GM23338 (cell line): ENCODE results near the gene KIAA1755. TPM values are rescaled to one million over a fixed set of nuclear protein-coding genes. Genes with fewer than 3 reads are reported as not detected.

Experiments used
- ATAC-seq: fragments of 200-7000 bp; cut with Tn5 transposase; 3 replicates; pipeline ENCODE4 v1.9.1; 2020
- DNase-seq: peaks from one replicate; pipeline ENCODE4 v3.0.0-alpha.2; 2015; ENCODE audit warnings: low spot score
- H2AFZ ChIP-seq: fragments of 200-600 bp; sonication (generic); 2 replicates; pipeline ENCODE4 v1.8.0; 2016; ENCODE audit warnings: antibody characterized with exemption, mild to moderate bottlenecking, moderate library complexity
- H3F3A ChIP-seq: fragments of 200-600 bp; sonication (generic); replicated peaks from 2 replicates; pipeline ENCODE4 v1.8.0; 2017; ENCODE audit warnings: antibody characterized with exemption, mixed run types, low read depth
- H3K27ac ChIP-seq: fragments of 200-600 bp; sonication (generic); 2 replicates; pipeline ENCODE4 v1.6.1; 2016; ENCODE audit warnings: low read depth
- H3K27me3 ChIP-seq: fragments of 200-600 bp; sonication (generic); 2 replicates; pipeline ENCODE4 v1.8.0; 2016; ENCODE audit warnings: mild to moderate bottlenecking, mixed run types, moderate library complexity; ENCODE audit not compliant: insufficient read depth
- H3K36me3 ChIP-seq: fragments of 200-600 bp; sonication (generic); 2 replicates; pipeline ENCODE4 v1.8.0; 2016; ENCODE audit warnings: mild to moderate bottlenecking; ENCODE audit not compliant: insufficient read depth
- H3K4me1 ChIP-seq: fragments of 200-600 bp; sonication (generic); 2 replicates; pipeline ENCODE4 v1.8.0; 2016; ENCODE audit warnings: mild to moderate bottlenecking, moderate library complexity; ENCODE audit not compliant: insufficient read depth
- H3K4me2 ChIP-seq: fragments of 200-600 bp; sonication (generic); 2 replicates; pipeline ENCODE4 v1.7.1; 2017; ENCODE audit warnings: mixed run types
- H3K4me3 ChIP-seq: fragments of 200-600 bp; sonication (generic); 2 replicates; pipeline ENCODE4 v1.6.1; 2016; ENCODE audit warnings: mixed run types
- H3K79me2 ChIP-seq: fragments of 200-600 bp; sonication (generic); replicated peaks from 2 replicates; pipeline ENCODE4 v1.8.0; 2017; ENCODE audit warnings: mild to moderate bottlenecking; ENCODE audit not compliant: insufficient read depth
- H3K9me2 ChIP-seq: fragments of 200-600 bp; sonication (generic); 2 replicates; pipeline ENCODE4 v1.8.0; 2017; ENCODE audit not compliant: insufficient read depth
- H4K20me1 ChIP-seq: fragments of 200-600 bp; sonication (generic); replicated peaks from 2 replicates; pipeline ENCODE4 v1.8.0; 2017; ENCODE audit warnings: mild to moderate bottlenecking; ENCODE audit not compliant: insufficient read depth
- H3K27ac Mint-ChIP-seq: 2 replicates; pipeline ENCODE4 v1.8.0; 2020; ENCODE audit warnings: inconsistent platforms, mild to moderate bottlenecking, moderate library complexity, mixed read lengths
- H3K27me3 Mint-ChIP-seq: 3 replicates; pipeline ENCODE4 v1.8.0; 2022; ENCODE audit warnings: low read depth, mild to moderate bottlenecking, moderate library complexity, mixed read lengths, inconsistent platforms; ENCODE audit not compliant: insufficient read depth, poor library complexity
- H3K36me3 Mint-ChIP-seq: 3 replicates; pipeline ENCODE4 v1.8.0; 2021; ENCODE audit warnings: low read depth, mild to moderate bottlenecking, inconsistent platforms, moderate library complexity, mixed read lengths
- H3K4me1 Mint-ChIP-seq: 3 replicates; pipeline ENCODE4 v1.8.0; 2020; ENCODE audit warnings: mild to moderate bottlenecking, inconsistent platforms, mixed read lengths
- H3K4me3 Mint-ChIP-seq: 3 replicates; pipeline ENCODE4 v1.8.0; 2021; ENCODE audit warnings: moderate library complexity, mild to moderate bottlenecking, inconsistent platforms, mixed read lengths
- H3K9me3 Mint-ChIP-seq: 3 replicates; pipeline ENCODE4 v1.8.0; 2020; ENCODE audit warnings: moderate library complexity, mild to moderate bottlenecking, inconsistent platforms, mixed read lengths
- CREB1 ChIP-seq: fragments of 250-450 bp; sonication (Bioruptor Pico); IDR thresholded peaks from 2 replicates; pipeline ENCODE4 v1.5.0; 2020; ENCODE audit warnings: low read depth, mild to moderate bottlenecking, moderate library complexity
- CTCF ChIP-seq, 2 experiments: fragments of 200-600 bp in 1 of 2; sonication (generic) in 1 of 2; conservative IDR thresholded peaks; 2 replicates each; pipeline versions ENCODE4 v1.5.1 to v1.6.1; 2016 to 2017; ENCODE audit warnings: antibody characterized with exemption in 2 of 2, low read depth in 2 of 2, mild to moderate bottlenecking in 2 of 2, moderate library complexity in 1 of 2
- EZH2 ChIP-seq: fragments of 200-600 bp; sonication (generic); IDR thresholded peaks from one replicate; pipeline ENCODE4 v1.8.0; 2017; ENCODE audit warnings: antibody characterized with exemption, mild to moderate bottlenecking, low read depth; ENCODE audit not compliant: unreplicated experiment
- EZH2phosphoT487 ChIP-seq: fragments of 200-600 bp; sonication (generic); IDR thresholded peaks from one replicate; pipeline ENCODE4 v1.8.1; 2018; ENCODE audit warnings: antibody characterized with exemption; ENCODE audit not compliant: unreplicated experiment
- JUNB ChIP-seq: IDR thresholded peaks from one replicate; pipeline ENCODE4 v1.6.1; 2016; ENCODE audit warnings: antibody characterized with exemption; ENCODE audit not compliant: unreplicated experiment
- NANOG ChIP-seq: IDR thresholded peaks from 2 replicates; pipeline ENCODE4 v1.6.1; 2016; ENCODE audit warnings: antibody characterized with exemption, borderline replicate concordance
- POLR2AphosphoS5 ChIP-seq: IDR thresholded peaks from 2 replicates; pipeline ENCODE4 v1.6.1; 2016; ENCODE audit warnings: antibody characterized with exemption, low read depth
- REST ChIP-seq: IDR thresholded peaks from one replicate; pipeline ENCODE4 v1.6.1; 2018; ENCODE audit warnings: antibody characterized with exemption; ENCODE audit not compliant: unreplicated experiment
- STAT1 ChIP-seq: IDR thresholded peaks from one replicate; pipeline ENCODE4 v1.6.1; 2016; ENCODE audit warnings: antibody characterized with exemption; ENCODE audit not compliant: unreplicated experiment
- ZNF114 ChIP-seq: fragments of 250-450 bp; sonication (Bioruptor Pico); IDR thresholded peaks from 2 replicates; pipeline ENCODE4 v1.5.0; 2020; ENCODE audit warnings: mild to moderate bottlenecking, moderate library complexity
- ZNF331 ChIP-seq: fragments of 250-450 bp; sonication (Bioruptor Pico); IDR thresholded peaks from 2 replicates; pipeline ENCODE4 v1.5.0; 2020; ENCODE audit warnings: low read depth, mild to moderate bottlenecking, moderate library complexity
- ZNF462 ChIP-seq: fragments of 250-450 bp; sonication (Bioruptor Pico); IDR thresholded peaks from 2 replicates; pipeline ENCODE4 v1.5.0; 2020; ENCODE audit warnings: mild to moderate bottlenecking, moderate library complexity
- polyA plus RNA-seq: library from polyadenylated mRNA; unstranded; fragments of >200 nt; fragmentation: Nextera tagmentation; extraction: Ambion mirVana; gene quantifications from 2 replicates; pipeline ENCODE4 v1.2.1, GENCODE V29; 2016
- total RNA-seq: library from RNA; depleted of rRNA; stranded (reverse); fragments of >200 nt; shearing (Covaris generic); gene quantifications from 2 replicates; pipeline ENCODE4 v1.2.3, GENCODE V29; 2014
- TF ChIP-seq, protein P1 (sequence below): IDR thresholded peaks from 2 replicates; pipeline ENCODE4 v1.6.1; 2016; ENCODE audit warnings: antibody characterized with exemption

KIAA1755 gene
- total and polyA plus RNA-seq, 2 experiments from 2014 or later: 0.28 TPM; not detected in 1

DNA sequence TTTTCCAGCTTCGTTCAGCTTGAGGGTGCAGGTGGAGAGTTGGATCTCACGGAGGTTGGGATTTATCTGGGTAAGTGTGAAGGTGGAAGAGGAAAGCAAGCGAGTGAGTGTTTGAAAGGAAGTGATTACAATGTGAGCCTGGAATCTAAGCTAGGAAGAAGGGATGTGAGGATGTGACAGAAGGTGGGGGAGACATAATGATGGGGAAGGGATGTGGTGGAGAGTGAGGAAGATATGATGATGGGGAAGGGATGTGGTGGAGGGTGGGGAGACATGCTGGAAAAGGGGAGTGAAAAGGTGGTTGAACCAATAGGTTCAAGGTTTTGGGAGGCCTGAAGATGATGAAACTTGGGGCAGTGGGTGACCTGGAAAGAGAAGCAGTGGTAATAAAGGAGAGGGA lies 23.2 kb downstream of the KIAA1755 start:
- no peaks in the 10 kb centered on the region for H3K4me1 Mint-ChIP-seq
- H3F3A ChIP-seq: no peaks in the 10 kb centered on the region
- H3K27me3 Mint-ChIP-seq: peaks cover 3% of the 10 kb centered on the region
- no peaks in the 10 kb centered on the region for H4K20me1 ChIP-seq
- DNase-seq: no peak
- TF ChIP-seq STAT1: no peak
- TF ChIP-seq CTCF (conservative IDR thresholded peaks at IDR 0.05; ENCODE audit: low read depth in 2 of 2): no peak
- no peak for TF ChIP-seq POLR2AphosphoS5
- TF ChIP-seq REST: no peak
- no peak for TF ChIP-seq NANOG
- TF ChIP-seq EZH2phosphoT487: no peak
- no peak for TF ChIP-seq JUNB
- TF ChIP-seq CREB1: no peak
- TF ChIP-seq ZNF331 (CRISPR knock-in tag): no peak
- TF ChIP-seq, protein P1, sequence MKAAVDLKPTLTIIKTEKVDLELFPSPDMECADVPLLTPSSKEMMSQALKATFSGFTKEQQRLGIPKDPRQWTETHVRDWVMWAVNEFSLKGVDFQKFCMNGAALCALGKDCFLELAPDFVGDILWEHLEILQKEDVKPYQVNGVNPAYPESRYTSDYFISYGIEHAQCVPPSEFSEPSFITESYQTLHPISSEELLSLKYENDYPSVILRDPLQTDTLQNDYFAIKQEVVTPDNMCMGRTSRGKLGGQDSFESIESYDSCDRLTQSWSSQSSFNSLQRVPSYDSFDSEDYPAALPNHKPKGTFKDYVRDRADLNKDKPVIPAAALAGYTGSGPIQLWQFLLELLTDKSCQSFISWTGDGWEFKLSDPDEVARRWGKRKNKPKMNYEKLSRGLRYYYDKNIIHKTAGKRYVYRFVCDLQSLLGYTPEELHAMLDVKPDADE: no peak
- no peak for TF ChIP-seq ZNF462 (CRISPR knock-in tag)
- no peak for TF ChIP-seq EZH2
- no peak for TF ChIP-seq ZNF114
- H3K79me2 ChIP-seq: no peaks in the 10 kb centered on the region
- H3K4me2 ChIP-seq: no peak overlapping the region
- H3K27ac ChIP-seq: no peak overlapping the region
- H3K36me3 ChIP-seq: no peaks in the 10 kb centered on the region
- ATAC-seq: no peak
- no peaks in the 10 kb centered on the region for H3K9me2 ChIP-seq
- no peak overlapping the region for H3K4me3 ChIP-seq
- peaks cover 24% of the 10 kb centered on the region for H3K9me3 Mint-ChIP-seq
- H2AFZ ChIP-seq: no peak overlapping the region
- H3K4me3 Mint-ChIP-seq: no peak overlapping the region
- no peaks in the 10 kb centered on the region for H3K27me3 ChIP-seq
- peaks cover 3% of the 10 kb centered on the region; the same call in 2 of the 3 replicates for H3K36me3 Mint-ChIP-seq
- no peak overlapping the region for H3K27ac Mint-ChIP-seq
- no peaks in the 10 kb centered on the region for H3K4me1 ChIP-seq
